Measurements from ENCODE around the gene IQGAP1. TPM values are rescaled to one million over a fixed set of nuclear protein-coding genes. Genes with fewer than 3 reads are reported as not detected.
"Not testable (repeated sequence)": the region's sequence is repeated elsewhere in the genome, so short reads cannot be mapped to it uniquely, and the experiment has no call there.

IQGAP1 gene
- total RNA-seq, 4 donors from 2014 or later = 220 to 320 (median 295) TPM

DNA sequence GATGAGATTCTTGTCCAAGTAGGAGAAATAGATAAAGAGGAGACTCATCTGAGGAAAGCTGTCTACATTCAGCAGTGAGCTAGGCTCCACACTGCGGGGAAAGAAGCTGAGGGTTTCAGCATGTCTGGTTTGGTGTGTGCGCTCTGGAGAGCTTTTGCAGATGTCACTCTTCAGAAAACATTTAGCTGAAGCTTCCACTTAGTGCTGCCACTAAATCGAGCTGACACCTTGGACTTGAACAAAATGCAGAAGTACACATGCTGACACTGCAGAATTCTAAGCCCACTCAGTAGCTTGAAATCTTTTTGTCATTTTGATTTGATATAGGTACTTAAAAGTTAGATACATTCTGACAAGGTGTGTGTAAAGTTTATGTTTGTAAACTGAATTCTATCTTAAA, 109.3 kb downstream of the IQGAP1 start:
- ATAC-seq (ENCODE audit: low FRiP score) (no peak), DNase-seq (ENCODE audit: low spot score) (no peak)
- TF ChIP-seq, protein P1, sequence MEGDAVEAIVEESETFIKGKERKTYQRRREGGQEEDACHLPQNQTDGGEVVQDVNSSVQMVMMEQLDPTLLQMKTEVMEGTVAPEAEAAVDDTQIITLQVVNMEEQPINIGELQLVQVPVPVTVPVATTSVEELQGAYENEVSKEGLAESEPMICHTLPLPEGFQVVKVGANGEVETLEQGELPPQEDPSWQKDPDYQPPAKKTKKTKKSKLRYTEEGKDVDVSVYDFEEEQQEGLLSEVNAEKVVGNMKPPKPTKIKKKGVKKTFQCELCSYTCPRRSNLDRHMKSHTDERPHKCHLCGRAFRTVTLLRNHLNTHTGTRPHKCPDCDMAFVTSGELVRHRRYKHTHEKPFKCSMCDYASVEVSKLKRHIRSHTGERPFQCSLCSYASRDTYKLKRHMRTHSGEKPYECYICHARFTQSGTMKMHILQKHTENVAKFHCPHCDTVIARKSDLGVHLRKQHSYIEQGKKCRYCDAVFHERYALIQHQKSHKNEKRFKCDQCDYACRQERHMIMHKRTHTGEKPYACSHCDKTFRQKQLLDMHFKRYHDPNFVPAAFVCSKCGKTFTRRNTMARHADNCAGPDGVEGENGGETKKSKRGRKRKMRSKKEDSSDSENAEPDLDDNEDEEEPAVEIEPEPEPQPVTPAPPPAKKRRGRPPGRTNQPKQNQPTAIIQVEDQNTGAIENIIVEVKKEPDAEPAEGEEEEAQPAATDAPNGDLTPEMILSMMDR (IDR thresholded peaks at IDR 0.05) = no peak

DNA sequence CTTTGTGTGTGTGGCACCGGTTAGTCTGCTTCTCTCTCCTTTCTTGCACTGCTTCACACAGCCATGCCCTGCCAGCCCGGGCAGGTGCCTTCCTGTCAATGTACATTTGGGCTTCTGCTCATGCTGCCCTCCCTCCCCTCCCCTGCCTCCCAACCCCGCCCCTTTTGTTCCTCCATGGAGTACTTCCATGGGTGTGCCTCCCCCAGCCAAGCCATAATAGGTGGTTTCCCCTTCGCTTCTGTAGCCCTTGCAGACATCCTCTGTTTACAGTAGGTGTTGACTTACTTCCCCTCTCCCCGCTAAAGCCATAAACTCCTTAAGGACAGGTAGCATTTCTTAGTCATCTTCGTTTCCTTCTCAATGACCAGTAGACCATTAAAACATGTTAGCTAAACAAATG, 109.9 kb downstream of the IQGAP1 start:
- TF ChIP-seq, protein P1 (IDR thresholded peaks at IDR 0.05) = no peak
- ATAC-seq (ENCODE audit: low FRiP score) (no peak), DNase-seq (ENCODE audit: low spot score) (no peak)

DNA sequence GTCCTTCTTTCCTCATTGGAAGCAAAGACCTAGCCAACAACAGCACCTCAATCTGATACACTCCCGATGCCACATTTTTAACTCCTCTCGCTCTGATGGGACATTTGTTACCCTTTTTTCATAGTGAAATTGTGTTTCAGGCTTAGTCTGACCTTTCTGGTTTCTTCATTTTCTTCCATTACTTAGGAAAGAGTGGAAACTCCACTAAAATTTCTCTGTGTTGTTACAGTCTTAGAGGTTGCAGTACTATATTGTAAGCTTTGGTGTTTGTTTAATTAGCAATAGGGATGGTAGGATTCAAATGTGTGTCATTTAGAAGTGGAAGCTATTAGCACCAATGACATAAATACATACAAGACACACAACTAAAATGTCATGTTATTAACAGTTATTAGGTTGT, 112.1 kb downstream of the IQGAP1 start:
- TF ChIP-seq, protein P1 (IDR thresholded peaks at IDR 0.05) = no peak
- no peak for DNase-seq (ENCODE audit: low spot score)
- no peak for ATAC-seq (ENCODE audit: low FRiP score)

DNA sequence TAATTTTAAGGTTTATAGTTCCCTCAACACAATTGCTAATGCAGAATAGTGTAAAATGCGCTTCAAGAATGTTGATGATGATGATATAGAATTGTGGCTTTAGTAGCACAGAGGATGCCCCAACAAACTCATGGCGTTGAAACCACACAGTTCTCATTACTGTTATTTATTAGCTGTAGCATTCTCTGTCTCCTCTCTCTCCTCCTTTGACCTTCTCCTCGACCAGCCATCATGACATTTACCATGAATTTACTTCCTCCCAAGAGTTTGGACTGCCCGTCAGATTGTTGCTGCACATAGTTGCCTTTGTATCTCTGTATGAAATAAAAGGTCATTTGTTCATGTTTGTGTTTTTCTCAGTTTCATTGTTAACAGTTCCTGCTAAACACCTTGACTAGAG, 113.9 kb downstream of the IQGAP1 start:
- TF ChIP-seq, protein P1 (IDR thresholded peaks at IDR 0.05) = no peak
- no peak for DNase-seq (ENCODE audit: low spot score)
- no peak for ATAC-seq (ENCODE audit: low FRiP score)

DNA sequence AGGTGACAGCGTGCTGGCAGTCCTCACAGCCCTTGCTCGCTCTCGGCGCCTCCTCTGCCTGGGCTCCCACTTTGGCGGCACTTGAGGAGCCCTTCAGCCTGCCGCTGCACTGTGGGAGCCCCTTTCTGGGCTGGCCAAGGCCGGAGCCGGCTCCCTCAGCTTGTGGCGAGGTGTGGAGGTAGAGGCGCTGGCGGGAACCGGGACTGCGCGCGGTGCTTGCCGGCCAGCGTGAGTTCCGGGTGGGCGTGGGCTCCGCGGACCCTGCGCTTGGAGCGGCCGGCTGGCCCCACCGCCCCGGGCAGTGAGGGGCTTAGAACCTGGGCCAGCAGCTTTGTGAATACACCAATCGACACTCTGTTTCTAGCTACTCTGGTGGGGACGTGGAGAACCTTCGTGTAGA, 122.7 kb downstream of the IQGAP1 start:
- DNase-seq (ENCODE audit: low spot score) = not testable (repeated sequence)

DNA sequence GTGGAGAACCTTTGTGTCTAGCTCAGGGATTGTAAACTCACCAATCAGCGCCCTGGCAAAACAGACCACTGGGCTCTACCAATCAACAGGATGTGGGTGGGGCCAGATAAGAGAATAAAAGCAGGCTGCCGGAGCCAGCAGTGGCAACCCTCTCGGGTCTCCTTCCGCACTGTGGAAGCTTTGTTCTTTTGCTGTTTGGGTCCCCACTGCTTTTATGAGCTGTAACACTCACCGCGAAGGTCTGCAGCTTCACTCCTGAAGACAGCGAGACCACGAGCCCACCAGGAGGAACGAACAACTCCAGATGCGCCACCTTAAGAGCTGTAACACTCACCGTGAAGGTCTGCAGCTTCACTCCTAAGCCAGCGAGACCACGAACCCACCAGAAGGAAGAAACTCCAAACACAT, 123.2 kb downstream of the IQGAP1 start:
- not testable (repeated sequence) for ATAC-seq (ENCODE audit: low FRiP score)

More for the DNA sequence above, 122.7 kb downstream of the IQGAP1 start:
- ATAC-seq (ENCODE audit: low FRiP score) = not testable (repeated sequence)

DNA sequence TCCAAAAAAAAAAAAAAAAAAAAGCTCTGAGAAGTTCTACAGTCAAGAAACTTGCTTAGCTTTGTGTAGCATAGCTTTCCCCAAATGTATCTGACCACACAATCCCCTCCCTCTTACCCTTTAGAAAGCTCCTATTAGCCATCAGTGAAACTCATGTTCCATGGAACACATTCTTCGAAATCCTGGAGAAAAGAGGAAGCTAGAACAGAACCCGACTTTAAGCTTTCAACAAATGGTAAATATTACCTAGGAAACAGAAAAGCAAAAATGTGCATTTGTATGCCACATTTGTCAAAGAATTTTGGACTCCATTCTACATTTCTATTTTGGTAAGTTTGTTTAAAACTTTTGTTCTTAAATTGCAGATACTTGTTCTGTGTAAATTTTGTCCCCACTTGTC, 124.2 kb downstream of the IQGAP1 start:
- no peak for ATAC-seq (ENCODE audit: low FRiP score)
- no peak for DNase-seq (ENCODE audit: low spot score)
- TF ChIP-seq, protein P1 (IDR thresholded peaks at IDR 0.05) = no peak

More for the DNA sequence above, 123.2 kb downstream of the IQGAP1 start:
- not testable (repeated sequence) for DNase-seq (ENCODE audit: low spot score)

DNA sequence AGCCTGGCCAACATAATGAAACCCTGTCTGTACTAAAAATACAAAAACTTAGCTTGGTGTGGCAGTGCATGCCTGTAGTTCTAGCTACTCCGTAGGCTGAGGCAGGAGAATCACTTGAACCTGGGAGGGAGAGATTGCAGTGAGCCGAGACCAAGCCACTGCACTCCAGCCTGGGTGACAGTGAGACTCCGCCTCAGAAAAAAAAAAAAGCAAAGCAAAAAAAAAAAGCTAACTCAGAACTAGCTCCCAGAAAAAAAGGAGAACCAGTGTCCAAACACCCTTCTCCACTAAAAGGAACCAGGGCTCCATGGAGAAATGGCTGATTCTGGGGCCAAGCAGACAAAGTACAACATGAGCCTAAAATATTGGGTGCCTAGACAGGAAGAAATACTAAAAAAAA, 124.9 kb downstream of the IQGAP1 start:
- DNase-seq (ENCODE audit: low spot score) = no peak
- TF ChIP-seq, protein P1 (IDR thresholded peaks at IDR 0.05) = no peak
- no peak for ATAC-seq (ENCODE audit: low FRiP score)

All from omental fat pad (tissue), 4 donors.